OCI-LY7 (cell line): Measurements from ENCODE around the gene C16orf96. TPM values are rescaled to one million over a fixed set of nuclear protein-coding genes. Genes with fewer than 3 reads are reported as not detected.

Experiments used
- BruUV-seq: library from RNA; stranded (reverse); fragments of 400-500 nt; replicated peaks from 2 replicates; lab custom pipeline; 2021; lab: Mats Ljungman, UMichigan
- CTCF ChIA-PET: fragments of 300-600 bp; sonication (Branson Sonifier 250); formaldehyde crosslinking; loops from one replicate; lab custom pipeline; 2022; ENCODE audit warnings: antibody characterized with exemption; ENCODE audit not compliant: unreplicated experiment; lab: Charles Lee
- POLR2A ChIA-PET: fragments of 300-600 bp; sonication (Branson Sonifier 250); formaldehyde crosslinking; loops from one replicate; lab custom pipeline; 2022; ENCODE audit warnings: antibody characterized with exemption; lab: Charles Lee
- DNase-seq: peaks from one replicate; pipeline ENCODE4 v3.0.0-alpha.2; 2015; ENCODE audit warnings: low spot score
- H2AFZ ChIP-seq: fragments of 200-600 bp; sonication (generic), shearing (Covaris generic); 2 replicates; pipeline ENCODE4 v1.6.1; 2014; ENCODE audit warnings: mild to moderate bottlenecking, antibody characterized with exemption, low read length, moderate library complexity
- H3K27ac ChIP-seq: fragments of 200-600 bp; sonication (generic); 2 replicates; pipeline ENCODE4 v1.5.1; 2014; ENCODE audit warnings: mixed run types, low read depth, mild to moderate bottlenecking, moderate library complexity, low read length, inconsistent platforms; ENCODE audit not compliant: poor library complexity, severe bottlenecking
- H3K36me3 ChIP-seq: fragments of 200-600 bp; sonication (generic); 2 replicates; pipeline ENCODE4 v1.6.1; 2014; ENCODE audit warnings: mild to moderate bottlenecking, antibody characterized with exemption, low read length, moderate library complexity, mixed read lengths; ENCODE audit not compliant: insufficient read depth
- H3K4me1 ChIP-seq: fragments of 200-600 bp; sonication (generic); 2 replicates; pipeline ENCODE4 v1.5.1; 2014; ENCODE audit warnings: mild to moderate bottlenecking, low read length; ENCODE audit not compliant: insufficient read depth, poor library complexity, severe bottlenecking
- H3K4me2 ChIP-seq: fragments of 200-600 bp; sonication (generic); 2 replicates; pipeline ENCODE4 v1.6.1; 2014; ENCODE audit warnings: mild to moderate bottlenecking, low read length
- H3K4me3 ChIP-seq: fragments of 200-600 bp; sonication (generic); 2 replicates; pipeline ENCODE4 v1.5.1; 2014; ENCODE audit warnings: mild to moderate bottlenecking, low read depth, low read length; ENCODE audit not compliant: poor library complexity, severe bottlenecking
- H3K79me2 ChIP-seq: fragments of 200-600 bp; sonication (generic); 2 replicates; pipeline ENCODE4 v1.6.1; 2016; ENCODE audit warnings: low read depth, mild to moderate bottlenecking, low read length, moderate library complexity, mixed read lengths; ENCODE audit not compliant: insufficient read depth
- H3K9me2 ChIP-seq: fragments of 200-600 bp; sonication (generic); 2 replicates; pipeline ENCODE4 v1.6.1; 2016; ENCODE audit warnings: mild to moderate bottlenecking, low read length, mixed read lengths; ENCODE audit not compliant: insufficient read depth
- H3K9me3 ChIP-seq: fragments of 200-600 bp; sonication (generic); 2 replicates; pipeline ENCODE4 v1.6.1; 2014; ENCODE audit warnings: mild to moderate bottlenecking, mixed run types, low read length, mixed read lengths
- H4K20me1 ChIP-seq: fragments of 200-600 bp; sonication (generic); 2 replicates; pipeline ENCODE4 v1.6.1; 2014; ENCODE audit warnings: mild to moderate bottlenecking, antibody characterized with exemption, low read length, moderate library complexity, mixed read lengths; ENCODE audit not compliant: insufficient read depth
- EZH2phosphoT487 ChIP-seq: fragments of 200-600 bp; sonication (generic); IDR thresholded peaks from 2 replicates; pipeline ENCODE4 v1.6.1; 2018; ENCODE audit warnings: low read depth, borderline replicate concordance, mild to moderate bottlenecking, mixed run types, antibody characterized with exemption, low read length, moderate library complexity, mixed read lengths
- intact Hi-C: fragments of 100-400 bp; cut with micrococcal nuclease; formaldehyde crosslinking; loops from one replicate; pipeline ENCODE4 v1.10.0; 2022; ENCODE audit not compliant: unreplicated experiment
- total RNA-seq, 2 experiments: library from RNA; depleted of rRNA in 1 of 2; stranded (reverse); fragments of >200 nt in 1 of 2; shearing (Covaris generic) in 1 of 2; gene quantifications; 2 replicates each; pipeline ENCODE4 v1.2.3, GENCODE V29; 2014 to 2022
- TF ChIP-seq, protein P1 (sequence below): fragments of 200-600 bp; sonication (generic); conservative IDR thresholded peaks from 2 replicates; pipeline ENCODE4 v1.5.1; 2014; ENCODE audit warnings: mild to moderate bottlenecking, antibody characterized with exemption, low read length, moderate library complexity, mixed read lengths

C16orf96 gene
- total RNA-seq, 2 experiments from 2014 or later: 0.13 to 0.27 TPM

DNA sequence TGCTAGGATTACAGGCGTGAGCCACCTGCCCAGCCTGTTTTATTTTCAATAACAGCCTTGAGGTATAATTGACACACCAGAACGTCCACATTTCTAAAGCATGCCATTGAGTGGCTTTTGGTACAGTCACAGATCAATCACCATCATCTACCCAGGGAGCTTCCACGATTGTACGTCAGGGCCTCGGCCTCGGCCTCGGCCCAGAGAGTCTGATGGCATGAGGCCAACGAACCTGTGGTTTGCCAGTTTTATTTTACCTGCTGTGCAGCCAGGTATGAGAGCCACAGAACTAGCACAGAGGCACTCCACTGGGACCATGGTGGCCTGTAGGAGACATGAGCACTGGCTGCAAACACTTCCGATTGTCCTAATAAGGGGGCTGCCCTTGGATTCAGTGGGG lies 50.2 kb downstream of the C16orf96 start:
- no peaks in the 10 kb centered on the region for H3K9me3 ChIP-seq
- intact Hi-C loops: no loop called here
- ChIA-PET CTCF (no interaction called here), POLR2A (no interaction called here)
- no peak overlapping the region for H3K4me2 ChIP-seq
- no peaks in the 10 kb centered on the region for H3K9me2 ChIP-seq
- H3K4me1 ChIP-seq: no peaks in the 10 kb centered on the region
- no peaks in the 10 kb centered on the region for H3K79me2 ChIP-seq
- no peaks in the 10 kb centered on the region for H3K36me3 ChIP-seq
- no peak overlapping the region for H2AFZ ChIP-seq
- TF ChIP-seq, protein P1, sequence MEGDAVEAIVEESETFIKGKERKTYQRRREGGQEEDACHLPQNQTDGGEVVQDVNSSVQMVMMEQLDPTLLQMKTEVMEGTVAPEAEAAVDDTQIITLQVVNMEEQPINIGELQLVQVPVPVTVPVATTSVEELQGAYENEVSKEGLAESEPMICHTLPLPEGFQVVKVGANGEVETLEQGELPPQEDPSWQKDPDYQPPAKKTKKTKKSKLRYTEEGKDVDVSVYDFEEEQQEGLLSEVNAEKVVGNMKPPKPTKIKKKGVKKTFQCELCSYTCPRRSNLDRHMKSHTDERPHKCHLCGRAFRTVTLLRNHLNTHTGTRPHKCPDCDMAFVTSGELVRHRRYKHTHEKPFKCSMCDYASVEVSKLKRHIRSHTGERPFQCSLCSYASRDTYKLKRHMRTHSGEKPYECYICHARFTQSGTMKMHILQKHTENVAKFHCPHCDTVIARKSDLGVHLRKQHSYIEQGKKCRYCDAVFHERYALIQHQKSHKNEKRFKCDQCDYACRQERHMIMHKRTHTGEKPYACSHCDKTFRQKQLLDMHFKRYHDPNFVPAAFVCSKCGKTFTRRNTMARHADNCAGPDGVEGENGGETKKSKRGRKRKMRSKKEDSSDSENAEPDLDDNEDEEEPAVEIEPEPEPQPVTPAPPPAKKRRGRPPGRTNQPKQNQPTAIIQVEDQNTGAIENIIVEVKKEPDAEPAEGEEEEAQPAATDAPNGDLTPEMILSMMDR: no peak
- TF ChIP-seq EZH2phosphoT487: no peak
- no peak overlapping the region for H3K4me3 ChIP-seq
- H4K20me1 ChIP-seq: no peaks in the 10 kb centered on the region
- H3K27ac ChIP-seq: no peak overlapping the region
- no peak for DNase-seq
- no TSS peak for BruUV-seq

DNA sequence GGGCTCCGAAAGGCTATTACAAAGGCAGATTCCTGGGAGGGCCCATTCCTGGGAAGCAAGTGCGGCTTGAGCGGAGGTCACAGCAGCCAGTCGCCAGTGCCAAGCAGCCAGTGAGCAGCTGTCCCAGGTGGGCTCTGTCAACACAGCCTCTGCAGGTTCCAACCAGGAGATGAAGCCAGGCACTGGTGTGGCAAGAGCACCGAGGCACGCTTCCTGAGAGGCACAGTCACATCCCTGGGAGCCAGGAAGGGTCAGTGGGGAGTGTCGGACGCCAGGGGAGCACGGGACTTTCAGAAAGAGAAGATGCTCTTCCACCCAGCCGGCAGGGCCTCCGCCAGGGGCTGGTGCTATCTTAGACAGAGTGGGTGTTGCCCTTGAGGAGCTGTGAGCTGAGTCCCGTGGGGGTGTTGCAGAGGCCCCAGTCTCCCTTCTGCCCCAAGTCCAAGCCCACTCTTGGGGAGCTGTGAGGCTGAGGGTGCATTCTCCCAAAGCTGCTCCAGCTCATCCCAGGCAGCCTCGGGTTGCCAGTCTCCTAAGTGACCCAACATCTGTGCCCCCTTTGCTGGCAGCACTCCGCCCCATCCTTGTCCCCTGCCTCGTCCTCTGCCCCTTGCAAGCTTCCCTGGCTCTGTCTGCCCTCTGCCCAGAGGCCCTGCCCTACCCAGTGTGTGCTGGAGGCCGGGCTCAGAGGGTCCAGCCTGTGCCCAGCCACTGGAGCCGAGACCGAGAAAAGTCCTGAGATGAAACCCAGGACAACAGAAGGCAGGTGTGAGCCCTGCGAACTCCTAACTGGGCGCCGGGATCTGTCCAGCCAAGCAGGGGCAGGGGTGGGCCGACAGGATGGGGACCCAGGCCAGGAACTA lies 51.9 kb downstream of the C16orf96 start:
- H3K4me2 ChIP-seq: no peak overlapping the region
- no TSS peak for BruUV-seq
- H3K36me3 ChIP-seq: no peaks in the 10 kb centered on the region
- no peak overlapping the region for H3K27ac ChIP-seq
- no peaks in the 10 kb centered on the region for H3K79me2 ChIP-seq
- no peaks in the 10 kb centered on the region for H3K9me3 ChIP-seq
- no peaks in the 10 kb centered on the region for H4K20me1 ChIP-seq
- peaks cover 3% of the 10 kb centered on the region for H3K4me1 ChIP-seq
- H3K4me3 ChIP-seq: no peak overlapping the region
- no peak overlapping the region for H2AFZ ChIP-seq
- DNase-seq: no peak
- intact Hi-C loops: no loop called here
- H3K9me2 ChIP-seq: no peaks in the 10 kb centered on the region
- TF ChIP-seq, protein P1: no peak
- TF ChIP-seq EZH2phosphoT487: no peak
- POLR2A ChIA-PET: no interaction called here
- CTCF ChIA-PET: no interaction called here

DNA sequence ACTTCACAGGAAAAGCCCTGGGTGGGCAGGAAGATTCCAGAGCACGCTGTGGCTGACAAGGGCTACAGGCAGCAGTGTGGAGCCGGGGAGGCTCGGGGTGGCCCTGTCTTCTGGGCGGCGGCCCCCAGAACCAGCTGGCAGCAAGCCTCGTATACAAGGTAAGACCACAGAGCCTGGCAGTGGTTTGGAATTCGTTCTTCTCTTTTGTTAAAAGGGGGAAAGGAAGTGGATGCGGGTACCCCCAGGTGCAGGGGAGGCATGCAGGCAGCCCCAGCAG lies 52.5 kb downstream of the C16orf96 start:
- no TSS peak for BruUV-seq
- no peak overlapping the region for H3K4me3 ChIP-seq
- no peak for TF ChIP-seq EZH2phosphoT487
- TF ChIP-seq, protein P1: no peak
- no peaks in the 10 kb centered on the region for H4K20me1 ChIP-seq
- intact Hi-C loops: no loop called here
- no peak for DNase-seq
- no peak overlapping the region for H2AFZ ChIP-seq
- H3K79me2 ChIP-seq: 0 out of 2 replicates have a peak, but pooled peaks cover 4% of the 10 kb centered on the region
- H3K4me1 ChIP-seq: peaks cover 9% of the 10 kb centered on the region
- H3K27ac ChIP-seq: no peak overlapping the region
- no peak overlapping the region for H3K4me2 ChIP-seq
- no peaks in the 10 kb centered on the region for H3K9me2 ChIP-seq
- H3K9me3 ChIP-seq: no peaks in the 10 kb centered on the region
- ChIA-PET POLR2A (no interaction called here), CTCF (no interaction called here)
- H3K36me3 ChIP-seq: no peaks in the 10 kb centered on the region
